Measurements from ENCODE around the gene CCDC149. TPM values are rescaled to one million over a fixed set of nuclear protein-coding genes. Genes with fewer than 3 reads are reported as not detected.

Gene CCDC149
- total RNA-seq, 1 experiment from 2014 or later: 9.8 TPM

- ChIA-PET CTCF (no interaction called here), POLR2A (ENCODE audit: unreplicated experiment) (no interaction called here)
- H4K20me1 ChIP-seq (ENCODE audit: insufficient read depth): no peaks in the 10 kb centered on the region
- no peaks in the 10 kb centered on the region for H3K9me3 ChIP-seq (ENCODE audit: insufficient read depth, low read depth)
- H3K79me2 ChIP-seq (ENCODE audit: low read depth): no peaks in the 10 kb centered on the region
- H2AFZ ChIP-seq: no peak overlapping the region
- H3K4me1 ChIP-seq (replicated peaks; ENCODE audit: insufficient read depth): no peaks in the 10 kb centered on the region
- no peaks in the 10 kb centered on the region for H3K27me3 ChIP-seq (ENCODE audit: insufficient read depth, low read depth)
- TF ChIP-seq, protein P1, sequence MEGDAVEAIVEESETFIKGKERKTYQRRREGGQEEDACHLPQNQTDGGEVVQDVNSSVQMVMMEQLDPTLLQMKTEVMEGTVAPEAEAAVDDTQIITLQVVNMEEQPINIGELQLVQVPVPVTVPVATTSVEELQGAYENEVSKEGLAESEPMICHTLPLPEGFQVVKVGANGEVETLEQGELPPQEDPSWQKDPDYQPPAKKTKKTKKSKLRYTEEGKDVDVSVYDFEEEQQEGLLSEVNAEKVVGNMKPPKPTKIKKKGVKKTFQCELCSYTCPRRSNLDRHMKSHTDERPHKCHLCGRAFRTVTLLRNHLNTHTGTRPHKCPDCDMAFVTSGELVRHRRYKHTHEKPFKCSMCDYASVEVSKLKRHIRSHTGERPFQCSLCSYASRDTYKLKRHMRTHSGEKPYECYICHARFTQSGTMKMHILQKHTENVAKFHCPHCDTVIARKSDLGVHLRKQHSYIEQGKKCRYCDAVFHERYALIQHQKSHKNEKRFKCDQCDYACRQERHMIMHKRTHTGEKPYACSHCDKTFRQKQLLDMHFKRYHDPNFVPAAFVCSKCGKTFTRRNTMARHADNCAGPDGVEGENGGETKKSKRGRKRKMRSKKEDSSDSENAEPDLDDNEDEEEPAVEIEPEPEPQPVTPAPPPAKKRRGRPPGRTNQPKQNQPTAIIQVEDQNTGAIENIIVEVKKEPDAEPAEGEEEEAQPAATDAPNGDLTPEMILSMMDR (conservative IDR thresholded peaks at IDR 0.05): no peak
- no peak for TF ChIP-seq EZH2 (IDR thresholded peaks at IDR 0.05; ENCODE audit: low read depth)
- DNase-seq: no peak
- no TSS peak for BruUV-seq (replicated peaks)
- H3F3A ChIP-seq (ENCODE audit: insufficient read depth, low read depth): no peaks in the 10 kb centered on the region
- intact Hi-C loops (cut with micrococcal nuclease; ENCODE audit: unreplicated experiment): no loop called here
- no peaks in the 10 kb centered on the region for H3K9me2 ChIP-seq (ENCODE audit: insufficient read depth)
- no peak overlapping the region for H3K4me2 ChIP-seq
- no peak overlapping the region for H3K4me3 ChIP-seq
- H3K36me3 ChIP-seq (ENCODE audit: low read depth): no peaks in the 10 kb centered on the region
- no peak overlapping the region for H3K27ac ChIP-seq
Measured at GRCh38 chr4:24930151-24930550, 17.3 kb upstream of the CCDC149 start.

- BruUV-seq (replicated peaks): no TSS peak
- Histone ChIP-seq H3K36me3 (ENCODE audit: low read depth) (no peaks in the 10 kb centered on the region), H3K4me2 (no peak overlapping the region), H3K4me3 (no peak overlapping the region), H3K79me2 (ENCODE audit: low read depth) (no peaks in the 10 kb centered on the region), H3K4me1 (replicated peaks; ENCODE audit: insufficient read depth) (no peaks in the 10 kb centered on the region), H3K27me3 (ENCODE audit: insufficient read depth, low read depth) (no peaks in the 10 kb centered on the region), H2AFZ (no peak overlapping the region), H3K9me2 (ENCODE audit: insufficient read depth) (no peaks in the 10 kb centered on the region), H3F3A (ENCODE audit: insufficient read depth, low read depth) (no peaks in the 10 kb centered on the region), H4K20me1 (ENCODE audit: insufficient read depth) (no peaks in the 10 kb centered on the region), H3K9me3 (ENCODE audit: insufficient read depth, low read depth) (no peaks in the 10 kb centered on the region), H3K27ac (no peak overlapping the region)
- no peak for TF ChIP-seq EZH2 (IDR thresholded peaks at IDR 0.05; ENCODE audit: low read depth)
- TF ChIP-seq, protein P1 (conservative IDR thresholded peaks at IDR 0.05): no peak
- intact Hi-C loops (cut with micrococcal nuclease; ENCODE audit: unreplicated experiment): no loop called here
- ChIA-PET POLR2A (ENCODE audit: unreplicated experiment) (no interaction called here), CTCF (no interaction called here)
- no peak for DNase-seq
Measured at GRCh38 chr4:24928708-24929107, 15.9 kb upstream of the CCDC149 start.

GRCh38 chr4:24927049-24927448 is 14.2 kb upstream of the CCDC149 start:
- BruUV-seq (replicated peaks): no TSS peak
- Histone ChIP-seq H3K9me2 (ENCODE audit: insufficient read depth) (no peaks in the 10 kb centered on the region), H3K27ac (no peak overlapping the region), H4K20me1 (ENCODE audit: insufficient read depth) (no peaks in the 10 kb centered on the region), H2AFZ (no peak overlapping the region), H3F3A (ENCODE audit: insufficient read depth, low read depth) (no peaks in the 10 kb centered on the region), H3K36me3 (ENCODE audit: low read depth) (no peaks in the 10 kb centered on the region), H3K27me3 (ENCODE audit: insufficient read depth, low read depth) (no peaks in the 10 kb centered on the region), H3K79me2 (ENCODE audit: low read depth) (no peaks in the 10 kb centered on the region), H3K4me1 (replicated peaks; ENCODE audit: insufficient read depth) (no peaks in the 10 kb centered on the region), H3K9me3 (ENCODE audit: insufficient read depth, low read depth) (no peaks in the 10 kb centered on the region), H3K4me3 (no peak overlapping the region), H3K4me2 (no peak overlapping the region)
- intact Hi-C loops (cut with micrococcal nuclease; ENCODE audit: unreplicated experiment): no loop called here
- TF ChIP-seq, protein P1 (conservative IDR thresholded peaks at IDR 0.05): no peak
- TF ChIP-seq EZH2 (IDR thresholded peaks at IDR 0.05; ENCODE audit: low read depth): no peak
- ChIA-PET CTCF (no interaction called here), POLR2A (ENCODE audit: unreplicated experiment) (no interaction called here)
- no peak for DNase-seq

Measured in PC-9 (cell line).